H1 (cell line): ENCODE data around the gene EXD3. TPM values are rescaled to one million over a fixed set of nuclear protein-coding genes. Genes with fewer than 3 reads are reported as not detected.

Source experiments
- CTCF ChIA-PET: fragments of 300-600 bp; sonication (Branson Sonifier 250); formaldehyde crosslinking; loops from one replicate; lab custom pipeline; 2021; ENCODE audit not compliant: partially characterized antibody; lab: Charles Lee
- POLR2A ChIA-PET: fragments of 300-600 bp; sonication (Branson Sonifier 250); formaldehyde crosslinking; loops from one replicate; lab custom pipeline; 2021; ENCODE audit warnings: inconsistent platforms; ENCODE audit not compliant: partially characterized antibody; lab: Charles Lee
- DNase-seq, 2 experiments: peaks; one replicate each; pipeline versions ENCODE4 v3.0.0 to v3.0.0-alpha.2; 2010 to 2022; ENCODE audit warnings: low spot score in 2 of 2, low read depth in 1 of 2, mixed read lengths in 1 of 2
- FAIRE-seq: peaks from 2 replicates; lab custom pipeline; 2011; peaks lifted over from hg19 to GRCh38; lab: Jason Lieb, UNC
- H2AFZ ChIP-seq: 2 replicates; pipeline ENCODE4 v1.8.1; 2012; ENCODE audit warnings: low read length, inconsistent platforms
- H2AK5ac ChIP-seq: 2 replicates; pipeline ENCODE4 v1.6.1; 2013; ENCODE audit warnings: low read depth, low read length
- H2BK120ac ChIP-seq: replicated peaks from 2 replicates; pipeline ENCODE3; 2013; ENCODE audit warnings: low read depth, low read length, inconsistent platforms
- H2BK12ac ChIP-seq: 2 replicates; pipeline ENCODE4 v1.6.1; 2013; ENCODE audit warnings: low read depth, low read length
- H2BK15ac ChIP-seq: 2 replicates; pipeline ENCODE4 v1.6.1; 2013; ENCODE audit warnings: low read length
- H2BK20ac ChIP-seq: 2 replicates; pipeline ENCODE4 v1.6.1; 2013; ENCODE audit warnings: low read length
- H2BK5ac ChIP-seq: 2 replicates; pipeline ENCODE4 v1.6.1; 2013; ENCODE audit warnings: low read depth, low read length
- H3K14ac ChIP-seq: 2 replicates; pipeline ENCODE4 v1.6.1; 2013; ENCODE audit warnings: inconsistent platforms; ENCODE audit not compliant: insufficient read length
- H3K18ac ChIP-seq: 2 replicates; pipeline ENCODE4 v1.6.1; 2013; ENCODE audit warnings: low read length; ENCODE audit errors: extremely low read depth
- H3K23ac ChIP-seq: 2 replicates; pipeline ENCODE4 v1.6.1; 2013; ENCODE audit warnings: inconsistent platforms; ENCODE audit not compliant: insufficient read length
- H3K23me2 ChIP-seq: 2 replicates; pipeline ENCODE4 v1.6.1; 2013; ENCODE audit warnings: low read depth, low read length
- H3K27ac ChIP-seq: 2 replicates; pipeline ENCODE4 v1.6.1; 2011; ENCODE audit warnings: low read depth, low read length, inconsistent platforms
- H3K27me3 ChIP-seq, 4 experiments: replicated peaks in 1 of 4; 1 replicate in 1 of 4; 2 replicates in 3 of 4; pipeline versions ENCODE4 v1.6.1 to v1.8.1; 2011 to 2013; ENCODE audit warnings: low read length in 3 of 4, mild to moderate bottlenecking in 3 of 4, inconsistent platforms in 2 of 4, mixed read lengths in 2 of 4, moderate library complexity in 1 of 4; ENCODE audit not compliant: control insufficient read depth in 3 of 4, insufficient read depth in 3 of 4; ENCODE audit errors: extremely low read depth in 1 of 4
- H3K36me3 ChIP-seq, 4 experiments: 2 replicates each; pipeline versions ENCODE4 v1.6.1 to v1.8.1; 2011 to 2013; ENCODE audit warnings: mild to moderate bottlenecking in 4 of 4, low read length in 3 of 4, moderate library complexity in 2 of 4, control low read depth in 1 of 4, inconsistent platforms in 1 of 4; ENCODE audit not compliant: insufficient read depth in 4 of 4, control insufficient read depth in 2 of 4
- H3K4ac ChIP-seq: replicated peaks from 2 replicates; pipeline ENCODE3; 2013; ENCODE audit warnings: low read length, low read depth, mixed read lengths, inconsistent platforms; ENCODE audit not compliant: insufficient read length
- H3K4me1 ChIP-seq, 4 experiments: replicated peaks in 1 of 4; 1 replicate in 1 of 4; 2 replicates in 3 of 4; pipeline versions ENCODE4 v1.6.1 to v1.8.1; 2011 to 2013; ENCODE audit warnings: low read length in 3 of 4, inconsistent platforms in 2 of 4, mixed read lengths in 1 of 4; ENCODE audit not compliant: insufficient read depth in 4 of 4, control insufficient read depth in 3 of 4
- H3K4me2 ChIP-seq, 2 experiments: 2 replicates each; pipeline versions ENCODE4 v1.6.1 to v1.8.1; 2011 to 2013; ENCODE audit warnings: low read depth in 2 of 2, low read length in 2 of 2, control low read depth in 1 of 2, inconsistent platforms in 1 of 2, mild to moderate bottlenecking in 1 of 2; ENCODE audit not compliant: insufficient read depth in 1 of 2
- H3K4me3 ChIP-seq, 4 experiments: fragments of 200-600, 300-600 bp in 1 of 4; sonication (generic), shearing (Covaris generic), sonication (Bioruptor Twin) in 1 of 4; 2 replicates each; pipeline versions ENCODE4 v1.5.1 to v1.8.1; 2011 to 2016; ENCODE audit warnings: low read length in 4 of 4, low read depth in 3 of 4, control low read depth in 2 of 4, inconsistent platforms in 2 of 4, mild to moderate bottlenecking in 2 of 4, mixed read lengths in 1 of 4, moderate library complexity in 1 of 4; ENCODE audit not compliant: insufficient read depth in 2 of 4; ENCODE audit errors: extremely low read depth in 1 of 4
- H3K56ac ChIP-seq: replicated peaks from 2 replicates; pipeline ENCODE3; 2013; ENCODE audit warnings: low read depth, mild to moderate bottlenecking, mixed read lengths, low read length, inconsistent platforms; ENCODE audit not compliant: insufficient read length
- H3K79me1 ChIP-seq: 2 replicates; pipeline ENCODE4 v1.6.1; 2013; ENCODE audit warnings: low read depth, low read length, control low read depth
- H3K79me2 ChIP-seq, 2 experiments: 2 replicates each; pipeline versions ENCODE4 v1.6.1 to v1.8.1; 2012 to 2013; ENCODE audit warnings: low read length in 2 of 2, mild to moderate bottlenecking in 2 of 2, inconsistent platforms in 1 of 2; ENCODE audit not compliant: insufficient read depth in 2 of 2, control insufficient read depth in 1 of 2
- H3K9ac ChIP-seq, 4 experiments: replicated peaks in 1 of 4; 1 replicate in 1 of 4; 2 replicates in 3 of 4; pipeline versions ENCODE4 v1.6.1 to v1.8.1; 2011 to 2013; ENCODE audit warnings: low read depth in 3 of 4, low read length in 3 of 4, control low read depth in 2 of 4, mild to moderate bottlenecking in 2 of 4, moderate library complexity in 2 of 4, inconsistent platforms in 1 of 4; ENCODE audit errors: extremely low read depth in 1 of 4
- H3K9me3 ChIP-seq, 2 experiments: 2 replicates each; pipeline versions ENCODE4 v1.6.1 to v1.8.1; 2012 to 2013; ENCODE audit warnings: mild to moderate bottlenecking in 2 of 2, moderate library complexity in 2 of 2, control low read depth in 1 of 2, inconsistent platforms in 1 of 2, low read depth in 1 of 2, low read length in 1 of 2, mixed read lengths in 1 of 2; ENCODE audit not compliant: insufficient read depth in 2 of 2
- H4K20me1 ChIP-seq, 2 experiments: replicated peaks in 1 of 2; 2 replicates each; pipeline versions ENCODE3 to v1.8.1; 2011 to 2013; ENCODE audit warnings: inconsistent platforms in 2 of 2, low read length in 2 of 2, mild to moderate bottlenecking in 1 of 2; ENCODE audit not compliant: insufficient read depth in 2 of 2, control insufficient read depth in 1 of 2
- H4K5ac ChIP-seq: 2 replicates; pipeline ENCODE4 v1.6.1; 2013; ENCODE audit warnings: low read length, low read depth, mixed read lengths, inconsistent platforms; ENCODE audit not compliant: insufficient read length
- H4K8ac ChIP-seq: 2 replicates; pipeline ENCODE4 v1.8.0; 2013; ENCODE audit warnings: mild to moderate bottlenecking, moderate library complexity, low read length, inconsistent platforms; ENCODE audit not compliant: insufficient read depth; ENCODE audit errors: extremely low read depth
- H4K91ac ChIP-seq: replicated peaks from 2 replicates; pipeline ENCODE3; 2013; ENCODE audit warnings: low read length, mixed read lengths, inconsistent platforms; ENCODE audit not compliant: insufficient read length
- BRCA1 ChIP-seq: IDR thresholded peaks from 2 replicates; pipeline ENCODE4 v1.6.1; 2012; ENCODE audit warnings: low read depth, low read length, improper control_type of control experiment
- CREB1 ChIP-seq: IDR thresholded peaks from 2 replicates; pipeline ENCODE4 v1.6.1; 2012; ENCODE audit warnings: inconsistent platforms
- EGR1 ChIP-seq: IDR thresholded peaks from 2 replicates; pipeline ENCODE4 v1.6.1; 2011; ENCODE audit warnings: low read depth, low read length, borderline replicate concordance
- EZH2 ChIP-seq: fragments of 200-600 bp; sonication (generic); IDR thresholded peaks from 2 replicates; pipeline ENCODE4 v1.7.1; 2012; ENCODE audit warnings: low read depth, mild to moderate bottlenecking, moderate library complexity, low read length, inconsistent platforms; ENCODE audit not compliant: severe bottlenecking
- FOSL1 ChIP-seq: IDR thresholded peaks from 2 replicates; pipeline ENCODE4 v1.6.1; 2011; ENCODE audit warnings: mild to moderate bottlenecking, low read depth, low read length, moderate library complexity; ENCODE audit not compliant: insufficient read depth
- HDAC6 ChIP-seq: IDR thresholded peaks from one replicate; pipeline ENCODE4 v1.7.1; 2012; ENCODE audit warnings: low read depth, mild to moderate bottlenecking, inconsistent platforms, low read length, moderate library complexity
- JUN ChIP-seq: IDR thresholded peaks from 2 replicates; pipeline ENCODE4 v1.6.1; 2011; ENCODE audit warnings: low read depth, mild to moderate bottlenecking, improper control_type of control experiment, low read length
- KDM4A ChIP-seq: IDR thresholded peaks from one replicate; pipeline ENCODE4 v1.7.1; 2012; ENCODE audit warnings: low read depth, mild to moderate bottlenecking, moderate library complexity, low read length, inconsistent platforms; ENCODE audit not compliant: severe bottlenecking
- RFX5 ChIP-seq: IDR thresholded peaks from 2 replicates; pipeline ENCODE4 v1.6.1; 2011; ENCODE audit warnings: low read depth, low read length, improper control_type of control experiment, borderline replicate concordance
- YY1 ChIP-seq: IDR thresholded peaks from 2 replicates; pipeline ENCODE4 v1.6.1; 2011; ENCODE audit warnings: low read depth, mild to moderate bottlenecking, low read length
- WGBS, 2 experiments: shearing (Covaris generic) in 1 of 2; methylation state at CpG; one replicate each; pipeline versions ENCODE4 v1.1.6 to v1.1.7; 2013 to 2015; ENCODE audit warnings: low lambda C conversion rate in 2 of 2, mixed read lengths in 2 of 2, inconsistent platforms in 1 of 2, low coverage in 1 of 2, missing lambda C conversion rate in 1 of 2; ENCODE audit not compliant: insufficient replicate concordance in 2 of 2, insufficient coverage in 1 of 2, insufficient read length in 1 of 2; ENCODE audit errors: extremely low coverage in 1 of 2, missing lambda C conversion rate in 1 of 2; 5-methylcytosine and 5-hydroxymethylcytosine counted together
- polyA plus RNA-seq, 7 experiments: library from polyadenylated mRNA; depleted of rRNA in 3 of 7; stranded (reverse) in 5 of 7; unstranded in 2 of 7; fragments of >200 nt in 5 of 7; fragments of 200-250 nt in 2 of 7; gene quantifications; 1 replicate in 5 of 7; 2 replicates in 1 of 7; 4 replicates in 1 of 7; pipeline versions ENCODE4 v1.2.1 to v1.2.3, GENCODE V29; 2011 to 2013; ENCODE audit warnings: missing spikeins in 2 of 7, mixed read lengths in 2 of 7
- total RNA-seq: library from RNA; stranded (reverse); fragmentation: NEBNext Ultra II Directional; extraction: Animal tissue kit (Norgen Biotek cat#: 25700); gene quantifications from 2 replicates; pipeline ENCODE4 v1.2.1, GENCODE V29; 2021

The EXD3 gene
- total and polyA plus RNA-seq, 2 of the 8 experiments (the other 6 are each of a cell fraction or from before 2014, with no cell fraction given): 7.2 to 9.4 TPM

DNA sequence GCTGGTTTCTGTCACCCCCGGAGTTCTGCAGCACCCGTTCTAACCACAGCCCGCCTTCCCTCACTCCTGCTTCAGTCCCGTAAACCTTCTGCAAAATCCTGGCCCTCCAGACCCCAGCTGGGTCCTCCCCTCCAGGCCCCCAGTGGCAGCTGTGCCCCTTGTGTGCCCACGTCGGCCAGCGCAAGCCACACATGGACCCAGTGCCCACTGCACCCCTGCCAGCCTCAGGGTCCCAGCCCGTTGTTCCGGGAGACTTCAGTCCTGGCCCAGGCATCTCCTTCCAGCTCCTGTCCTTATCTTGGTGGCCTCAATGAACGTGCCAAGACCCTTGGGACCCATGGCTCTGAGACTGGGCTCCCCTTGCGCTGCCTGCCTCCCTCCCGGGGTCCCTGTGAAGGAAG lies 43.2 kb downstream of the EXD3 start:
- Histone ChIP-seq H3K18ac (no peak overlapping the region), H4K5ac (no peak overlapping the region), H3K4ac (no peak overlapping the region), H3K79me1 (no peaks in the 10 kb centered on the region), H2BK5ac (no peak overlapping the region), H4K20me1 (no peaks in the 10 kb centered on the region), H2BK120ac (no peak overlapping the region), H2AK5ac (no peak overlapping the region)
- no peak for DNase-seq
- no peak for TF ChIP-seq KDM4A
- TF ChIP-seq FOSL1: no peak
- no peak for TF ChIP-seq EZH2
- no peak for TF ChIP-seq EGR1
- TF ChIP-seq YY1: no peak
- no peak for TF ChIP-seq HDAC6
- TF ChIP-seq CREB1: no peak
- TF ChIP-seq JUN: no peak
- TF ChIP-seq BRCA1: no peak
- no peak for TF ChIP-seq RFX5
- TF ChIP-seq, all 59 proteins: peak for 0
- Histone ChIP-seq H3K56ac (no peak overlapping the region), H2BK20ac (no peak overlapping the region), H2BK15ac (no peak overlapping the region), H3K27me3 (0 out of 7 replicates have a peak, but pooled peaks cover 0 to 2% (median 0%) of the 10 kb centered on the region in 4 experiments), H3K23me2 (no peaks in the 10 kb centered on the region), H2AFZ (no peak overlapping the region), H3K23ac (no peak overlapping the region), H3K79me2 (no peaks in the 10 kb centered on the region), H4K8ac (no peak overlapping the region), H3K14ac (no peak overlapping the region), H3K36me3 (no peaks in the 10 kb centered on the region), H4K91ac (no peak overlapping the region), H3K4me1 (no peaks in the 10 kb centered on the region; a peak in 1 of 7 replicates), H3K9me3 (no peaks in the 10 kb centered on the region), H2BK12ac (no peak overlapping the region), H3K4me3 (no peak overlapping the region), H3K27ac (no peak overlapping the region), H3K4me2 (no peak overlapping the region), H3K9ac (no peak overlapping the region)
- ChIA-PET POLR2A (no interaction called here), CTCF (no interaction called here)
- 93% methylated on average over 11 of the region's 12 CpGs; no CpG with 5 or more reads in 1 of the 2 experiments for WGBS, 2 experiments
- no peak for FAIRE-seq
